Suprapubic skin (tissue), 4 donors: Measurements from ENCODE around the gene CMTM7. TPM values are rescaled to one million over a fixed set of nuclear protein-coding genes. Genes with fewer than 3 reads are reported as not detected.

Experiments
- DNase-seq, 2 donors: peaks; one replicate each; pipeline ENCODE4 v3.0.0-alpha.2; 2019; ENCODE audit warnings: low spot score in 2 of 2
- H3K27ac ChIP-seq: fragments of 200-600 bp; sonication (generic); one replicate; pipeline ENCODE4 v1.5.1; 2019
- H3K27me3 ChIP-seq: fragments of 200-600 bp; sonication (generic); one replicate; pipeline ENCODE4 v1.5.1; 2019
- H3K36me3 ChIP-seq: fragments of 200-600 bp; sonication (generic); one replicate; pipeline ENCODE4 v1.5.1; 2019
- H3K4me1 ChIP-seq: fragments of 200-600 bp; sonication (generic); one replicate; pipeline ENCODE4 v1.5.1; 2019
- H3K4me3 ChIP-seq: fragments of 200-600 bp; sonication (generic); one replicate; pipeline ENCODE4 v1.5.1; 2019; ENCODE audit warnings: mild to moderate bottlenecking
- H3K9me3 ChIP-seq: fragments of 200-600 bp; sonication (generic); one replicate; pipeline ENCODE4 v1.5.1; 2019
- CTCF ChIP-seq, 2 donors: fragments of 200-600 bp in 1 of 2; fragments of 450-650 bp in 1 of 2; sonication (generic) in 1 of 2; IDR thresholded peaks; one replicate each; pipeline ENCODE4 v1.5.1; 2016 to 2019; ENCODE audit warnings: antibody characterized with exemption in 2 of 2, mild to moderate bottlenecking in 1 of 2, moderate library complexity in 1 of 2
- EP300 ChIP-seq: sonication (generic); formaldehyde crosslinking; IDR thresholded peaks from one replicate; pipeline ENCODE4 v1.6.1; 2017; ENCODE audit warnings: antibody characterized with exemption
- POLR2A ChIP-seq, 2 donors: fragments of 450-650 bp; IDR thresholded peaks; one replicate each; pipeline ENCODE4 v1.6.1; 2017; ENCODE audit warnings: antibody characterized with exemption in 2 of 2, mild to moderate bottlenecking in 2 of 2, moderate library complexity in 2 of 2
- POLR2AphosphoS5 ChIP-seq, 3 donors: sonication (generic); formaldehyde crosslinking; IDR thresholded peaks; one replicate each; pipeline ENCODE4 v1.6.1; 2017; ENCODE audit warnings: antibody characterized with exemption in 3 of 3
- WGBS: methylation state at CpG from one replicate; pipeline ENCODE4 v1.1.5; 2018; 5-methylcytosine and 5-hydroxymethylcytosine counted together
- total RNA-seq, 4 donors: library from RNA; depleted of rRNA; stranded (reverse); fragments of >200 nt; gene quantifications; one replicate each; pipeline ENCODE4 v1.1.0, GENCODE V29; 2016

The CMTM7 gene
- total RNA-seq, 4 donors from 2014 or later = 7.5 to 14.7 (median 10.9) TPM

- DNase-seq = no peak
- Histone ChIP-seq H3K36me3 (no peaks in the 10 kb centered on the region), H3K4me1 (peaks cover 14% of the 10 kb centered on the region), H3K27ac (no peak overlapping the region), H3K9me3 (no peaks in the 10 kb centered on the region), H3K4me3 (no peak overlapping the region), H3K27me3 (no peaks in the 10 kb centered on the region)
- 76% methylated on average over 12 of the region's 12 CpGs for WGBS
- no peak for TF ChIP-seq EP300
- TF ChIP-seq POLR2AphosphoS5 (IDR thresholded peaks at IDR 0.05) = no peak
- no peak for TF ChIP-seq CTCF (IDR thresholded peaks at IDR 0.05)
- no peak for TF ChIP-seq POLR2A (IDR thresholded peaks at IDR 0.05)
Observed at GRCh38 chr3:32432711-32433530, 41.3 kb downstream of the CMTM7 start.

GRCh38 chr3:32434206-32434605, 42.6 kb downstream of the CMTM7 start:
- DNase-seq = no peak
- TF ChIP-seq POLR2A (IDR thresholded peaks at IDR 0.05) (no peak), CTCF (IDR thresholded peaks at IDR 0.05) (no peak), POLR2AphosphoS5 (IDR thresholded peaks at IDR 0.05) (no peak), EP300 (no peak)
- no peaks in the 10 kb centered on the region for H3K27me3 ChIP-seq
- H3K27ac ChIP-seq = no peak overlapping the region
- 95% methylated on average over 4 of the region's 4 CpGs for WGBS
- H3K4me1 ChIP-seq = peaks cover 5% of the 10 kb centered on the region
- no peaks in the 10 kb centered on the region for H3K36me3 ChIP-seq
- no peak overlapping the region for H3K4me3 ChIP-seq
- H3K9me3 ChIP-seq = no peaks in the 10 kb centered on the region

GRCh38 chr3:32435911-32436815, 44.5 kb downstream of the CMTM7 start:
- Histone ChIP-seq H3K9me3 (no peaks in the 10 kb centered on the region), H3K27ac (no peak overlapping the region), H3K27me3 (no peaks in the 10 kb centered on the region), H3K4me1 (peaks cover 13% of the 10 kb centered on the region), H3K36me3 (no peaks in the 10 kb centered on the region), H3K4me3 (no peak overlapping the region)
- DNase-seq = no peak
- no peak for TF ChIP-seq POLR2A (IDR thresholded peaks at IDR 0.05)
- TF ChIP-seq CTCF (IDR thresholded peaks at IDR 0.05) = no peak
- TF ChIP-seq POLR2AphosphoS5 (IDR thresholded peaks at IDR 0.05) = no peak
- no peak for TF ChIP-seq EP300
- WGBS = 71% methylated on average over 3 of the region's 4 CpGs

- H3K4me1 ChIP-seq = peaks cover 13% of the 10 kb centered on the region
- no peak overlapping the region for H3K27ac ChIP-seq
- no peaks in the 10 kb centered on the region for H3K27me3 ChIP-seq
- TF ChIP-seq EP300 (no peak), POLR2A (IDR thresholded peaks at IDR 0.05) (no peak), CTCF (IDR thresholded peaks at IDR 0.05) (no peak), POLR2AphosphoS5 (IDR thresholded peaks at IDR 0.05) (no peak)
- 100% methylated on average over 4 of the region's 4 CpGs for WGBS
- no peak overlapping the region for H3K4me3 ChIP-seq
- H3K36me3 ChIP-seq = no peaks in the 10 kb centered on the region
- no peak for DNase-seq
- H3K9me3 ChIP-seq = no peaks in the 10 kb centered on the region
Observed at GRCh38 chr3:32436816-32437189, 45.1 kb downstream of the CMTM7 start.

- no peak for DNase-seq
- H3K27me3 ChIP-seq = no peaks in the 10 kb centered on the region
- H3K4me1 ChIP-seq = peaks cover 13% of the 10 kb centered on the region
- H3K9me3 ChIP-seq = no peaks in the 10 kb centered on the region
- H3K36me3 ChIP-seq = no peaks in the 10 kb centered on the region
- WGBS = 89% methylated on average over 7 of the region's 7 CpGs
- TF ChIP-seq POLR2AphosphoS5 (IDR thresholded peaks at IDR 0.05) = no peak
- H3K4me3 ChIP-seq = no peak overlapping the region
- no peak overlapping the region for H3K27ac ChIP-seq
Observed at GRCh38 chr3:32437896-32438295, 46.2 kb downstream of the CMTM7 start.
